Cerebellar nuclear complex (tissue), 1 donor: ENCODE measurements around the gene SDC1.
"Not testable (repeated sequence)": the region's sequence is repeated elsewhere in the genome, so short reads cannot be mapped to it uniquely, and the experiment has no call there.

ENCODE experiments used
- DNase-seq, 2 experiments: peaks; one replicate each; lab custom pipeline; 2025; lab: John Stamatoyannopoulos, UW

SDC1 gene

DNA sequence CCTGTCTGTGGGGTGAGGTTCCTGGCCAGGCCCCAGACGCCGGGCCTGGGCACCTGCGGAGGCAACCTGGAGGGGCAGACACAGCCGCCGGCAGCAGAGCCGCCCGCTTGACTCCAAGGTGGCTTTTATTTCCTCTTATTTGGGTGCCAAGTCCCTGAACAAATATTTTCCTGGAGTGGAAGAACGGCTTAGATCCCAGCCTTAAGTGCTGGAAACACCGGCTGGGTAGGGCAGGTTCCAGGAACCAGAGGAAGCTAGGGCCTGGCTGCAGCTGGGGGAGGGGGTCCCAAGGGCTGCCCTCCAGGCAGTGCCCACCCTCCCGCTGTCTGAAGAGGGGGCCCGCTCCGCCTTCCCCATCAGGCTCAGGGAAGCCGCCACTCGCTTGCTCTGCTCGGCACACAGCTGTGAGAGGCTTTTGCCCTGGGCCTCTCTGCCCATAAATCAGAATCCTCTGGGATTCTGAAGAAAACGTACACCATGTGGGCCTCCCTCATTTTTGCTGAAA, 28.2 kb downstream of the SDC1 start:
- no peak for DNase-seq

DNA sequence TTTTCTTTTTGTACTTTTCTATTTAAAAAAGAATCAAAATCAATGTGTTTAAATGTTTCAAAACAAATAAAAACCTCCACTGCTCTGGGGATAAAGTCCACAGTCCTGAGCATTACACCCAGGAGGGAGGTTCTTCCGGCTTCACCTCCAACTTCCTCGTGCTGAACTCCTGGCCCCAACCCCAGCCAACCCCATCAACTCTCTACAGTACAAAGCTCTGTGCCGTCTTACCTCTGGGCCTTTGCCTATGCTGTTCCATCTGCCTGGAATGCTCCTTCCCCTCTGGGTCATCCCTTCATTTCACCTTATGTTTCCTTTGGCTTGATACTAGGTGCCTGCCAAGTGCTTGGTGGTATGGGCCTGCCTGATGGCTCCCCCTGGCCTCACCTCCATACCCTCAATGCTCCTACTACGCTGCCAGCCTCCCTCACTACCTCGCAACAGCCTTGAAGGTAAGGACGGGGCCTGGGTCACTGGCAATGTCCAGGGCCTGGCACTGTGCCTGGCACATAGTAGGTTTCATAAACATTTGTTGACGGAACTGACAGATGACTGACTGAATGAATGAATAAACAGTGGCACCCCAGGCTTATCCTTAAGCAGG, 28.8 kb downstream of the SDC1 start:
- no peak for DNase-seq

DNA sequence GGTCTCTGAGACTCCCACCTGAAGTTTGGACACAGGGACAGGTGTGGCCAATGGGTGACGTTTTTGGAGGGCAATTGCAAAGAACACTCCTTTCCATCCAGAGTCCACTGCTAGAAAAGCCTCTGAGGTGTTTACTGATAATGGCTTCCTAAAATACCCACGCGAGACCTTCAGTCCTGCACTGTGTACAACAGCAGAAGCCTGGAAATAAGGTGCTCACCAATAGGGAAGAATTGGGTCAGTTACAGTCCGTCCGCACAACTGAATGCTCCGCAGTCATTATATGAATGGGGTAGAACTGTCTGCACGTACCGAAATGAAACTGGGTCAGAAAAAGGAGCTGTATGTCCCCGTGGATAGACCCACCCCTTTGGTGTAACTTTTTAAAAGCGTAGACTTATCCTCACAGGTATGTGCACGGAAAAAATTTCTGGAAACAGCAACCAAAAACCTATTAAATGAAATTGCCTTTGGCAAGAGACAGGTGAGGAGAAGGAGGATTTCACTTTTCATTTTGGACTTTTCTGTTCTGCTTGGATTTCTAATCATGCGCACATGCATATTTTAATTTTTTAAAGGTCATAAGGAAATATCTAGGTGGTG, 29.4 kb downstream of the SDC1 start:
- no peak for DNase-seq

DNA sequence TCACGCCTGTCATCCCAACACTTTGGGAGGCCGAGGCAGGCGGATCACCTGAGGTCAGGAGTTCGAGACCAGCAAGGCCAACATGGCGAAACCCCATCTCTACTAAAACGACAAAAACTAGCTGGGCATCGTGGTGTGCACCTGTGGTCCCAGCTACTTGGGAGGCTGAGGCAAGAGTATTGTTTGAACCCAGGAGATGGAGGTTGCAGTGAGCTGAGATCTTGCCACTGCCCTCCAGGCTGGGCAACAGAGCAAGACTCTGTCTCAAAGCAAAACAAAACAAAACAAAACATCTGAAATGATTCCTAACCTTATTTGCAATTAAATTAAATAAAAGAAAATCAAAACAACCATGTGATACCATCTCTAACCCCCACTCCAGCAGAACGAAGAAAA, 29.9 kb downstream of the SDC1 start:
- not testable (repeated sequence) for DNase-seq

DNA sequence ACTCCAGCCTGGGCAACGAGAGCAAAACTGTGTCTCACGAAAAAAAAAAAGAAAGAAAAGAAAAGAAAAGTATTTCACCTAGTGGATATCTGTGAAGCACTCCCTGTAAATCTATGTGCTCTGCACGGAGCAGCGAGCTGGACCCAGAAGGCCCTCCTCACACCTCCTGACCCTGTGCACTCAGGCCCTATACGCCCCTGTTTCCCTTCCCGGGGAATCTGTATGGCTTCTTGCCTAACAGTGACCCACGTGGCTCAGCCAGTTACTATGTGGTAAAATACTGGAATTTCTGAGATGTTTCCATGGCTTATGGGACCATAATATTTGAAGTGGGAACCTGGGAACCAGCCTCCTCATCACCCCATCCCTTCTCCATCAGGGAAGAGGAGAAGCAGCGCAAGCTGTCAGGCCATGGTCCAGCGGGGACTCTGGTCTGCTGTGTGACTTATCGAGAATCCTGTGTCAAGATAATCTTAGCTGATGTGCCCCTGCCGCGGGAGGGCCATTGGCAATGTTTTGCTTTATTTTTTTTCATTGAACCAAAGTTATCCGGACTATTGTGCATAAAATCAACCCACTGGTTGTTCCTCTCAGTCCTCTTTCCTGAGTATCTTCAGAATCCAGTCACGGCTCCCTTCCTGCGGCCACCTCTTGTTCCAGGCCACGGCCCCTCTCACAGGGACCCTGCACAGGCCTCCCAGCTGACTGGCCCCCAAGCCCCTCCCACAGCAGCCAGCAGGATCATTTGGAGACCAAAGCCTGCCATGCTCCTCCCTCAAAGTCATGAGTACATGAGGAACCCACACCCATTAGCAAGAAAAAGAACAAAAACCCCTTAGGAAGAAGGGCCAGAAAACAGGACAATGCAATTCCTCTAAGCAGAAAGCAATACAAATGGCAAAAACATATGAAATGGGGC, 30.6 kb downstream of the SDC1 start:
- no peak for DNase-seq

DNA sequence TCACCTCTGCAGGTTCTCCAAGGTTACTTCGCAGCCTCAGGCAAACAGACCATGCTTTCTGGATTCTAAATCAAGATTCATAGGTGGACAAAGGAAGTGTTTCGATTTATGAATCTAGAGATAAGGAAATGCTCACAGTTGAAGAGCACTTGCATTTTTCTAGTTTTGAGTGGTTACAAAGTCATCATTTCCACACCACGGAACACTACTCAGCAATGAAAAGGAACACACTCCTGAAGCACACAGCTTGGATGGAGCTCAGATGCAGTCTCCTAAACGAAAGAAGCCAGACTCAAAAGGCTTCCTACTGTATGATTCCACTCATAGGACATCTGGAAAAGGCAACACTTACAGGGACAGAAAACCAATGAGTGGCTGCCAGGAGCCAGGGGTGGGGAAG, 31.7 kb downstream of the SDC1 start:
- DNase-seq: no peak

DNA sequence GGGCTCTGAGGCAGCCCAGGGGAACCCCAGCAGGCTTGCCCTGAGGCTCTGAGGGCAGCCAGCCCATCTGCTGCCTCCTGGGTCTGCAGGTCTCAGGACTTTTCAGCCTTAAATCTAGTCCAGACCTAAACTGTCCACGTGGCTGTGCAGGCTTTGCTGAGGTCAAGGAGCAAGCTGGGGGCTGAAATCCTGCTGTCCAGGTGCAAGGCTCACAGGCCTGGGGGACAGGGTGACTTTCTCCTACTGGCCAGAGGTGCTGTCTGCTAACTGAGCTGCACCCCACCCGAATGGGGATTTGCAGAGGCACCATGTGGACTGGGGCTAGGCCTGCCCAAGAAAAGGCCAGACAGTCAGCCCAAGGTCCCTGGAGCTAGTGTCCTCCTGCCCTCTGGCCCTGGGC, 32.1 kb downstream of the SDC1 start:
- no peak for DNase-seq

DNA sequence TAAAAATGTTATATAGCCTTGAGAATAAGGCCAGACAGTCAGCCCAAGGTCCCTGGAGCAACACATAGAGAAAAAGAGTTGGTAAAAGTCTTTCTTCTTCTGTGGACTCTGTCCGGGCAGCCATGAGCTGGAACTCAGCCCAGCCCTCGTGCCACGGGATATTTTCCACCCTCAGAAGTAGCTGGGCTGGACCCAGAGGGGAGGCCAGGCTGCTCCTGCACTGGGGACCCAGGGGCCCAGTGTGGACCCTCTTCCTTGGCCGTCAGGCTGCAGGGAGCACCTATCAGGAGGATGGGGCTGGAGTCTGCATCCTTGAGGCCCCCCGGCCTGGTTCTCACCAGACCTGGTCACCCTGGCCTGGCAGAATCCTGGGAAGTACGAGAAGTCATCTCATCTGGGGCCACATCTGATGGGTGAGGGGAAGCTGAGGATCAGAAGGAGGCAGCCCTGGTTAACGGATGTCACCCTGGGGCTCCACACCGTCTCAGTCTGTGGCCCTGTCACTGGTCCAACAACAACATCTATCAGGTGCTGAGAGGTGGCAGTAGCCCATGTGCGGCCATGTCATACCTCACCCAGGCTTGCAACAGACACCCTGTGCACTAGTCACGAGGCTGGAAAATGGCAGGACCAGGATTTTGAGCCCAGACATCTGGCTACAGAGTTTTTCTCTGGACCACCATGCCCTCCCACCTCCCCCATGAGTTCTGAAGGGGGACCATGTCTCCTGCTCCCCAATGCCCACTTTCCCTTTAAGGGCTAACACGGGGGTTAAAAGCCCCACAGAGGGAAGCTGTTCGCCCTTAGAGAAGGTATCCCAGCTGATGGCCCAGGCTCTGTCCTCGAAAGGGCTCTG, 33.0 kb downstream of the SDC1 start:
- DNase-seq: no peak

DNA sequence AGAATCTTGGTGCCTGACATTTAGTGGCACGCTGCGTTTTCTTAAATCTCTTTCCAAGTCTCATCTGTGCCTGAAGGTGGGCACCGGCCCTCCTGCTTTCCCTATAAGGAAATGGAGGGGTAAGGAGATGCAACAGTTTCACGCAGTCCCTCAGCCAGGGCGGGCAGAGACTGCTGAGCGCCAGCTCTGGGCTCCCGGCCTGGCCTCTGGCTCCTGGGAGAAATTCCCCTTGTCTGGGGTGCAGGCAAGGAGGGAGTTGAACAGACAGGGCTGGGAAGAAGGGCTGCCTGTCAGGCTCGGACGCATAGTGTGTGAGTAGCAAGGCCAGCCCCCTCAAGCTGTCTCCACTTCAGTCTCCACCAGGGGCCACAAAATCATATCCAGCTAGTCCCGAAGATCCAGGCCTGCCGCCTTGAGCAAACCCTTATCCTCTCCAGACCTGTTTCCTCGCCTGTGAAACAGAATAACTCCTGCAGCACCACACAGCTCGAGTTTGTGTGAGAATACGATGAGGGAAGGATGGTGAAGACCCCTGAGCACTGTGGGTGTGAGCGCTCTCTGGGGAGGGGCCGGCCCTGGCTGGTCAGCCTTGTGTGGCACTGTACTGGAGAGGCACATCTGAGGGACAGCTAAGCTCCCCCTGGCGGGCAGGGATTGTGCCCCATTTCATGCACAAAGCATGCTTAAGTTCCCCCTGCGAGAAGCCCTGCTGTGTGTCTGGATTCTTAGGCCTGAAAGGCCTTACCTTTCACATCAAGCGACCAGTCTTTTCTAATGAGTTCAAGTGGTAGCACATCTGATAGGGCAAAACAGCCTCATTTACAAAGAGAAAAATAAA, 33.8 kb downstream of the SDC1 start:
- no peak for DNase-seq

DNA sequence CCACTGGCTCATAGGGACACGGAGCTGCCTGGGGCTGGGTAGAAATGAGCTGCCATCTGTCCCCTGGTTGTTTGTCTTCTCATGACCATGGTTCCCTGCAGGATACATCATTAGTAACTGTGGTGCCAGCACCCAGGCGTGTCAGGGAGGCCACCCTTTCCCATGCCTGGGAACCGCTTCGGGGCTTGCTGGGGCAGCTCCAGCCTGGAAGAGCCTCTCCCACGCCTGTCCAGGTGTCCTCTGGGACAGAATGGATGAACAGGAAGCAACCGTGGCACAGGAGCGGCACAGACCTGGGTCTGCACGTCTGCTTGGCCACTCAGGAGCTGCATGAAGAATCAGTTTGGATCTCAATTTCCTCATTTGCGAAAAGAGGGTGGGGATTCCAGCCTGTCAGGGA, 34.8 kb downstream of the SDC1 start:
- no peak for DNase-seq

DNA sequence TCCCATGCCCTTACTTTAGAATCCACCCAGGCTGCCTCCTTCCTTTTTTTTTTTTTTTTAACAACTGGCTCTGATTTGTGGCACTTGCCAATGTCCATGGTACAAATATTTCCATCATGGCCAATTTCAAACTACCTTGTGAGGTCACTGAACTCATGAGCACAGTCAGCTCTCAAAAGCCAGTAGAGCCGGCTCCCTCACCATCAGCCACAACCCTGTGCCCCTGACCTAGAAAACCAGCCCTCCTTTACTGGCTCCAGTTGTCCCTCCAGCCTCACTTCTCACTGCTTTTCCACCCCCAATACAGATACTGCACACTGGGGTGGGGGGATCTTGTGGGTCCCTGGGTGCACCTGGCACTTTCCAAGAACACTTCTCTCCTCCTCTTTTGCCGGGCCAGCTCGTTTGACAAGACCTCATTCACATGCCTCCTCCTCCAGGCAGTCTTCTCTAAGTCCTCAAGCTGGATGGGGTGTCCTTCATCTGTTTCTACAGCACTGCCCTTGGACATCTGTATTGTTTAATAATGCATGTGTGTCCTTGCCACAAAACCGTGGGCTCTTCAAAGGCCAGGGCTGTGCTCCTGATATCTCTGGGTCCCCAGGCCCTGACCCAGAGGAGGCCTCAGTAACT, 35.5 kb downstream of the SDC1 start:
- no peak for DNase-seq

DNA sequence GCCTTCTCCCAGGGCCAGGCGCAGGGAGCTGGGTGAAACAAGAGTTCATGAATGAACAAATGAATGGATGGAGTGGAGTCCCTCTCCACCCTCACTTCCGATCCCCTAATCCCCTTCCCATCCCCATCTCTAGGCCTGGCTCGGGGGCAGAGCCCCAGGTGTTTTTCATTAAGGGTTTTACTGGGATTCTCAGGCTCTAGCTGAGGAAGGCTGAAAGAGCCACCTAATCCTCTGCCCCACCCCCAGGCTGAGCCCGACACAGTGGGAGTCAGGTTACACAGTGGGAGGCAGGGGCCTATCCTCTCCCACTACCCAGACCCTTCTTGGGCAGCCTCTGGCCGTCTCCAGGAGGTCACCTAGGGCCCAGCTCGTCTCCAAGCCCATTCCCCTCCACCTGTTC, 36.1 kb downstream of the SDC1 start:
- no peak for DNase-seq

DNA sequence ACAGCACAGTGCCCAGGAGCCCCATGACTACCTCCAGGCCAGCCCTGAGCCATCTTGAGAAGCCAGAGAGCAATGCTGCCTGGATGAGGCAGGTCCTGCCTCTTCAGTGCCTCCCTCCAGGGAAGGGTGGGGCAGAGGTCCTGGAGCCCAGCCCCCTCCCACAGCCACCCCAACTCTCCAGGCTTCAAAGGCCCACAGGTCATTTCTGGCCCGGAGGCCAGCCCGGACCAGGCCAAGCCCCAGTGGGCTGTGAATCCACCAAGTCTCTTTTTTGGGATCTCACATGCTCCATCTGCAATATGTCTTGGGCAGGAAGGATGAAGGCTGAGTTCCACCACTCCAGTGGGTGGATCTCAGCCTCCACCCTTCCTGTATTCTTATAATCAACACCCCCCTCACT, 36.7 kb downstream of the SDC1 start:
- no peak for DNase-seq

DNA sequence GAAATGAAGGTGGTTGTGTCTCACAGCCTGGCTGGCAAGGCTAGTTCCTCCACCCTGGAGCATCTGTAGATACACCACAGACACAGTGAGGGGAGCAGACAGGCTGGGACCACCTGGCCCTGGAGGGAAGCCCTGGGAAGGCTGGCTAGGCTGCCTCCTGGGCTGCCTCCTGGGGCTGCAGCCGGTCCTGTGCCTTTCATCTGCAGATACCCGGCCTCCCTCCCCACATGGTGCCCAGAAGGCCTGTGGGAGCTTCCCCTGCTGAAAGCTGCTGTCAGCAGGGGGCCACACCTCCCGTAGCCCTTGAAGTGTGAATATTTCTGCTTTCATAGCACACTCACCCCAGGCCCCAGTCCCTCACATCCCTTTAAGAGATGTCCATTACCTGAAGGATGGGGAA, 37.6 kb downstream of the SDC1 start:
- no peak for DNase-seq

DNA sequence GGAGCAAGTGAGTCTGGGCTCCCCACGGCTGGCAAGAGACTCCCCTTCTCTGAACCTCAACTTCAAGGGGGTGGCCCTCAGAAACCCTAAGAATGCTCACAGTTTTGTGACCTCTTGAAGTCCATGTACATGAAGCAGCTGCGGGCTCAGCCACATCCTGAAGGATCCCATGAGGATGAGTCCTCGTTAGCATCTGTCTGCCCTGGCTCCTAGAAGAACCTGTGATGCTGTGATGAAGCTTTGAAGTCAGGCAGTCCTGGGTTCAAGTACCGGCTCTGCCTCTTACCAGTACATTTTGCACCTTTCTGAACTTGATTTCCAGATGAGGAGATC, 38.1 kb downstream of the SDC1 start:
- DNase-seq: no peak

DNA sequence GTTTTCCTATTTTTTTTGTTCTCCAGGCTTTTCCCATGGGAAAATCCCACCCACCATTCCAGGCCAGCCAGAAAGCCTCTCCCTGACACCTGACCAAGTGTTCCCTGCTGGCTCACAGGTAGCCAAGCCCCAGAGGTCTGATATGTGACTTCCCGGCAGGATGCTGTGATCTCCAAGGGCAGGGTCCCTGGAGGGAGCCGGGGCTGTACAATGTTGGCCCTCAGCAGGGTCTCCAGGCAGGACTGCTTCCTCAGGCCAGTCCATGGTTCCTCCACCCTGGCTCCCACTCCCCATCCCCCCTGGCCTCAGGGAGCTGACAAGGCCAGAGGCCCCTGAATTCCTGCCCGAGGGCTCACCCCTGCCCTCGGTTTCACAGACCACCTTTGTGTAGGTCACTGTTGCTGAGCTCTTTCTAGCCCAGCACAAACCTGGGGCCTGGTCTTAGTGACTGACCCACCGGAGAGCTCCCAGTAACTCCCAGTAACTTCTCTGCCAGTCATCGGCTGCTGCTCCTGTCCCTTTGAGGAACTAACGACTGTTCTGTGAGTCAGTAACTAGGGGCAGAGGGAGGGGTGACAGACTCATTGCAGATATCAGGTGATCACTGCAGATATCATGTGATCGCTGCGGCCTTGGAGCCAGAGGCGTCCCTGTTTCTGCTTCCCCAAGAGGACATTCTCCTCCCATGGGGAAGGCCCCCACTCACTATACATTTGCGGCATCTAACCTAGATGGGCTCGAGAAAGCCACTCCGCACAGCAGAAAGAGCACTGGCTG, 38.7 kb downstream of the SDC1 start:
- DNase-seq: no peak

DNA sequence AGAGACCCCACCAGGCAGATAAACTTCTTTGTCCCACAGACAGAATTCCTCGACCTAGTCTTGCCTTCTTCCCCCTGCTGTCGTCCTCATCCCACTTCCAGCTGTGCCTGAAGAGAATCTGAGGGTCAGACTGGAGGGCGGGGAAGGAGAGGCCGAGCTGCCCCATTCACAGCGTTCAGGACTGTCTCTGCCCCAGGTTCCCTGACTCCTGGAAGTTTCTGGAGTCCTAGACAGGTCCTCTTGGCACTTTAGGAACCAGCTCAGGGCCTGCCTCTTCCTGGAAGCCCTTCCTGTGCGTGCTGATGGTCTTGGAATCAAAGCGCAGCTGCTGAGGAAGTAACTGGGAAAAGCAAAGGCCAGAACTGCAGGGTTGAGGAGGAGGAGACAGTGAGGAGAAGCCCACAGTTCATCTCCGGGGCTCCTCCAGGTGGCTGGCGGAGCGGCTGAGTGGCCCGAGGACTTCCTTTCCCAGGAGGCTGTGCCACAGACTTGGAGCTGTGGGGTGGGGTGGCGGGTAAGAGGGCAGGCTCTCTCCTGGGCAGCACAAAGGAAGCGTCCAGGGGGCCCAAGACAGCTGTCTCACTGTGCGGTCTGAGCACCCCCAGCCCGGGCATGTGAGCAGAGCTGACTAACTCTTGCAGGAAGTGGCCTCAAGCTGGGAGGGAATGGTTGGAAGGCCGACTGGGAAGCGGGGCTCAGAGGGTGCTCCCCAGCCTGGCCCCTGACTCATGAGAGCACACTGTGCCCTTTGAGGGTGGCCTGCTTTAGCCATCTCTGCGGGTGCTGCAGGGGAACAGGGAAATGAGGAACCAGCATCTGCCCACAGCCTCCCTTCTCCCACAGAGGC, 39.5 kb downstream of the SDC1 start:
- no peak for DNase-seq

DNA sequence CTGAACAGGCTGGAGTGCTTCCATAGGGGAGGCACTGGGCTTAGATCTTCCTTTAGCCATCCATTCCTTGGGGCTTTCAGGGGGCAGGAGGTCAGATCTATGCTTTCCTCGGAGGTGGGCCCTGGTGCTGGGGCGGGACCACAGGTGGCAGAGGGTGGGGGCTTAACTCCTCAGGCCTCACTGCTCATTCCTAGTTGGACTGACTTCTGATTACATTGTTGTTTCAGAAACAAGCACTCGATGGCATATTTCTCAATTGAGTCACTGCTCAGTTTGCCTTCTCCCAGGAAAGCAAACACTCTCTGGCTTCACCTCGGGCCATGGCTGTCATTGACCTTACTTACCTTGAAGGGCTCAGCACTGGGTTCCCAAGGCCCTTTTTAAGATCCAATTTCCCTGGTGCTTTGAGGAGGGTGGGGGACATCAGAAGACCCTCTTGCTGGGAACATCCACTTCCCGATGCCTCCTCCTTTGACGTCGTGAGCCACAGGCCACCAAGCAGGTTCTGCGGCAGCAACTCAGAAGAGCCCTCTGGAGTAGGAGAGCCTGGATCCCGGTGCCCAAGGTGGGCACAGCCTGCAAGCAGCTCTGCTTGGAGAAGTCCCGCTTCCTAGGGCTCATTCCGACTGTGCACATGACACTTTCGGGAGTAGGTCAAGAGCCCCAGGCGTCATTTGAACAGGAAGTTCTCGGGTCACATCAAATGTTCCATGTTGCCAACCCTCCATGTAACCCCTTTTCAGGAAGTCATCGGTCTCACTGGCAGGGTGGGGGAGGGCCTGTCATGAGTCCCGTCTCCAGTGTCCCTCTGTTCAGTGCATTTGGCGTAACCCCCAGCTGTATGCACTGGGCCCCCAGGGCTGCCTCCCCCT, 40.6 kb downstream of the SDC1 start:
- no peak for DNase-seq
